Cardiac muscle cell (in vitro differentiated cells and primary cell): ENCODE measurements around the gene SDC1. TPM values are rescaled to one million over a fixed set of nuclear protein-coding genes. Genes with fewer than 3 reads are reported as not detected.
"Not testable (repeated sequence)": the region's sequence is repeated elsewhere in the genome, so short reads cannot be mapped to it uniquely, and the experiment has no call there.

Experiments
- DNase-seq, 2 donors: peaks; one replicate each; pipeline versions ENCODE4 v3.0.0 to v3.0.0-alpha.2; 2010 to 2017; ENCODE audit warnings: low read depth in 1 of 2, low spot score in 1 of 2
- H3K27ac ChIP-seq: fragments of 200-600 bp; sonication (generic); 2 replicates; pipeline ENCODE4 v1.5.1; 2016
- H3K27me3 ChIP-seq: fragments of 200-600 bp; sonication (generic); 2 replicates; pipeline ENCODE4 v1.6.0; 2016; ENCODE audit warnings: control low read depth
- H3K36me3 ChIP-seq: fragments of 200-600 bp; sonication (generic); 2 replicates; pipeline ENCODE4 v1.5.1; 2016; ENCODE audit warnings: control low read depth
- H3K4me1 ChIP-seq: fragments of 200-600 bp; sonication (generic); 2 replicates; pipeline ENCODE4 v1.8.1; 2017; ENCODE audit warnings: low read depth, mild to moderate bottlenecking, mixed run types
- H3K4me3 ChIP-seq: fragments of 200-600 bp; sonication (generic); 2 replicates; pipeline ENCODE4 v1.5.1; 2016; ENCODE audit warnings: mild to moderate bottlenecking
- H3K9me3 ChIP-seq: fragments of 200-600 bp; sonication (generic); 2 replicates; pipeline ENCODE4 v1.5.1; 2017; ENCODE audit warnings: low read depth, mild to moderate bottlenecking, control low read depth
- polyA plus RNA-seq: library from polyadenylated mRNA; unstranded; fragments of >200 nt; fragmentation: Nextera tagmentation; extraction: Ambion mirVana; gene quantifications from 2 replicates; pipeline ENCODE4 v1.2.1, GENCODE V29; 2016
- total RNA-seq: library from RNA; depleted of rRNA; stranded (reverse); fragments of >200 nt; gene quantifications from 2 replicates; pipeline ENCODE4 v1.2.3, GENCODE V29; 2016
- TF ChIP-seq, protein P1 (sequence below): IDR thresholded peaks from 2 replicates; pipeline ENCODE4 v1.5.1; 2012; ENCODE audit warnings: low read depth, mild to moderate bottlenecking, low read length

Gene SDC1
- total and polyA plus RNA-seq, 2 experiments from 2014 or later = 13.3 to 14.0 TPM

DNA sequence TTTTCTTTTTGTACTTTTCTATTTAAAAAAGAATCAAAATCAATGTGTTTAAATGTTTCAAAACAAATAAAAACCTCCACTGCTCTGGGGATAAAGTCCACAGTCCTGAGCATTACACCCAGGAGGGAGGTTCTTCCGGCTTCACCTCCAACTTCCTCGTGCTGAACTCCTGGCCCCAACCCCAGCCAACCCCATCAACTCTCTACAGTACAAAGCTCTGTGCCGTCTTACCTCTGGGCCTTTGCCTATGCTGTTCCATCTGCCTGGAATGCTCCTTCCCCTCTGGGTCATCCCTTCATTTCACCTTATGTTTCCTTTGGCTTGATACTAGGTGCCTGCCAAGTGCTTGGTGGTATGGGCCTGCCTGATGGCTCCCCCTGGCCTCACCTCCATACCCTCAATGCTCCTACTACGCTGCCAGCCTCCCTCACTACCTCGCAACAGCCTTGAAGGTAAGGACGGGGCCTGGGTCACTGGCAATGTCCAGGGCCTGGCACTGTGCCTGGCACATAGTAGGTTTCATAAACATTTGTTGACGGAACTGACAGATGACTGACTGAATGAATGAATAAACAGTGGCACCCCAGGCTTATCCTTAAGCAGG is 28.8 kb downstream of the SDC1 start:
- no peaks in the 10 kb centered on the region for H3K9me3 ChIP-seq
- TF ChIP-seq, protein P1, sequence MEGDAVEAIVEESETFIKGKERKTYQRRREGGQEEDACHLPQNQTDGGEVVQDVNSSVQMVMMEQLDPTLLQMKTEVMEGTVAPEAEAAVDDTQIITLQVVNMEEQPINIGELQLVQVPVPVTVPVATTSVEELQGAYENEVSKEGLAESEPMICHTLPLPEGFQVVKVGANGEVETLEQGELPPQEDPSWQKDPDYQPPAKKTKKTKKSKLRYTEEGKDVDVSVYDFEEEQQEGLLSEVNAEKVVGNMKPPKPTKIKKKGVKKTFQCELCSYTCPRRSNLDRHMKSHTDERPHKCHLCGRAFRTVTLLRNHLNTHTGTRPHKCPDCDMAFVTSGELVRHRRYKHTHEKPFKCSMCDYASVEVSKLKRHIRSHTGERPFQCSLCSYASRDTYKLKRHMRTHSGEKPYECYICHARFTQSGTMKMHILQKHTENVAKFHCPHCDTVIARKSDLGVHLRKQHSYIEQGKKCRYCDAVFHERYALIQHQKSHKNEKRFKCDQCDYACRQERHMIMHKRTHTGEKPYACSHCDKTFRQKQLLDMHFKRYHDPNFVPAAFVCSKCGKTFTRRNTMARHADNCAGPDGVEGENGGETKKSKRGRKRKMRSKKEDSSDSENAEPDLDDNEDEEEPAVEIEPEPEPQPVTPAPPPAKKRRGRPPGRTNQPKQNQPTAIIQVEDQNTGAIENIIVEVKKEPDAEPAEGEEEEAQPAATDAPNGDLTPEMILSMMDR = no peak
- H3K4me1 ChIP-seq = peaks cover 17% of the 10 kb centered on the region
- H3K27me3 ChIP-seq = no peaks in the 10 kb centered on the region
- no peak overlapping the region for H3K4me3 ChIP-seq
- H3K27ac ChIP-seq = peak overlapping the region; percentile 13
- H3K36me3 ChIP-seq = no peaks in the 10 kb centered on the region
- no peak for DNase-seq

- TF ChIP-seq, protein P1 = no peak
- Histone ChIP-seq H3K4me3 (no peak overlapping the region), H3K4me1 (peaks cover 21% of the 10 kb centered on the region), H3K36me3 (no peaks in the 10 kb centered on the region), H3K27me3 (no peaks in the 10 kb centered on the region), H3K27ac (peak overlapping the region; percentile 28), H3K9me3 (no peaks in the 10 kb centered on the region)
- DNase-seq = no peak
Observed at GRCh38 chr2:20195431-20196033, 29.4 kb downstream of the SDC1 start.

DNA sequence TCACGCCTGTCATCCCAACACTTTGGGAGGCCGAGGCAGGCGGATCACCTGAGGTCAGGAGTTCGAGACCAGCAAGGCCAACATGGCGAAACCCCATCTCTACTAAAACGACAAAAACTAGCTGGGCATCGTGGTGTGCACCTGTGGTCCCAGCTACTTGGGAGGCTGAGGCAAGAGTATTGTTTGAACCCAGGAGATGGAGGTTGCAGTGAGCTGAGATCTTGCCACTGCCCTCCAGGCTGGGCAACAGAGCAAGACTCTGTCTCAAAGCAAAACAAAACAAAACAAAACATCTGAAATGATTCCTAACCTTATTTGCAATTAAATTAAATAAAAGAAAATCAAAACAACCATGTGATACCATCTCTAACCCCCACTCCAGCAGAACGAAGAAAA is 29.9 kb downstream of the SDC1 start:
- Histone ChIP-seq H3K27ac (peak overlapping the region; percentile 28), H3K4me1 (peaks cover 21% of the 10 kb centered on the region)
- not testable (repeated sequence) for H3K9me3 ChIP-seq, H3K4me3 ChIP-seq, H3K36me3 ChIP-seq, DNase-seq, H3K27me3 ChIP-seq

DNA sequence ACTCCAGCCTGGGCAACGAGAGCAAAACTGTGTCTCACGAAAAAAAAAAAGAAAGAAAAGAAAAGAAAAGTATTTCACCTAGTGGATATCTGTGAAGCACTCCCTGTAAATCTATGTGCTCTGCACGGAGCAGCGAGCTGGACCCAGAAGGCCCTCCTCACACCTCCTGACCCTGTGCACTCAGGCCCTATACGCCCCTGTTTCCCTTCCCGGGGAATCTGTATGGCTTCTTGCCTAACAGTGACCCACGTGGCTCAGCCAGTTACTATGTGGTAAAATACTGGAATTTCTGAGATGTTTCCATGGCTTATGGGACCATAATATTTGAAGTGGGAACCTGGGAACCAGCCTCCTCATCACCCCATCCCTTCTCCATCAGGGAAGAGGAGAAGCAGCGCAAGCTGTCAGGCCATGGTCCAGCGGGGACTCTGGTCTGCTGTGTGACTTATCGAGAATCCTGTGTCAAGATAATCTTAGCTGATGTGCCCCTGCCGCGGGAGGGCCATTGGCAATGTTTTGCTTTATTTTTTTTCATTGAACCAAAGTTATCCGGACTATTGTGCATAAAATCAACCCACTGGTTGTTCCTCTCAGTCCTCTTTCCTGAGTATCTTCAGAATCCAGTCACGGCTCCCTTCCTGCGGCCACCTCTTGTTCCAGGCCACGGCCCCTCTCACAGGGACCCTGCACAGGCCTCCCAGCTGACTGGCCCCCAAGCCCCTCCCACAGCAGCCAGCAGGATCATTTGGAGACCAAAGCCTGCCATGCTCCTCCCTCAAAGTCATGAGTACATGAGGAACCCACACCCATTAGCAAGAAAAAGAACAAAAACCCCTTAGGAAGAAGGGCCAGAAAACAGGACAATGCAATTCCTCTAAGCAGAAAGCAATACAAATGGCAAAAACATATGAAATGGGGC is 30.6 kb downstream of the SDC1 start:
- no peak for DNase-seq
- no peak overlapping the region for H3K27ac ChIP-seq
- H3K9me3 ChIP-seq = no peaks in the 10 kb centered on the region
- TF ChIP-seq, protein P1 = no peak
- no peak overlapping the region for H3K4me3 ChIP-seq
- no peaks in the 10 kb centered on the region for H3K36me3 ChIP-seq
- peaks cover 23% of the 10 kb centered on the region for H3K4me1 ChIP-seq
- H3K27me3 ChIP-seq = no peaks in the 10 kb centered on the region

DNA sequence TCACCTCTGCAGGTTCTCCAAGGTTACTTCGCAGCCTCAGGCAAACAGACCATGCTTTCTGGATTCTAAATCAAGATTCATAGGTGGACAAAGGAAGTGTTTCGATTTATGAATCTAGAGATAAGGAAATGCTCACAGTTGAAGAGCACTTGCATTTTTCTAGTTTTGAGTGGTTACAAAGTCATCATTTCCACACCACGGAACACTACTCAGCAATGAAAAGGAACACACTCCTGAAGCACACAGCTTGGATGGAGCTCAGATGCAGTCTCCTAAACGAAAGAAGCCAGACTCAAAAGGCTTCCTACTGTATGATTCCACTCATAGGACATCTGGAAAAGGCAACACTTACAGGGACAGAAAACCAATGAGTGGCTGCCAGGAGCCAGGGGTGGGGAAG is 31.7 kb downstream of the SDC1 start:
- Histone ChIP-seq H3K27me3 (no peaks in the 10 kb centered on the region), H3K36me3 (no peaks in the 10 kb centered on the region), H3K4me1 (peaks cover 34% of the 10 kb centered on the region), H3K4me3 (no peak overlapping the region), H3K9me3 (no peaks in the 10 kb centered on the region), H3K27ac (no peak overlapping the region)
- TF ChIP-seq, protein P1 = no peak
- DNase-seq = no peak

- TF ChIP-seq, protein P1 = no peak
- no peak for DNase-seq
- Histone ChIP-seq H3K4me3 (no peak overlapping the region), H3K36me3 (no peaks in the 10 kb centered on the region), H3K4me1 (peaks cover 36% of the 10 kb centered on the region), H3K27me3 (no peaks in the 10 kb centered on the region), H3K27ac (no peak overlapping the region), H3K9me3 (no peaks in the 10 kb centered on the region)
Observed at GRCh38 chr2:20192781-20193180, 32.1 kb downstream of the SDC1 start.
